Measurements from ENCODE around the gene MFAP3L.
"Not testable (repeated sequence)": the region's sequence is repeated elsewhere in the genome, so short reads cannot be mapped to it uniquely, and the experiment has no call there.

DNA sequence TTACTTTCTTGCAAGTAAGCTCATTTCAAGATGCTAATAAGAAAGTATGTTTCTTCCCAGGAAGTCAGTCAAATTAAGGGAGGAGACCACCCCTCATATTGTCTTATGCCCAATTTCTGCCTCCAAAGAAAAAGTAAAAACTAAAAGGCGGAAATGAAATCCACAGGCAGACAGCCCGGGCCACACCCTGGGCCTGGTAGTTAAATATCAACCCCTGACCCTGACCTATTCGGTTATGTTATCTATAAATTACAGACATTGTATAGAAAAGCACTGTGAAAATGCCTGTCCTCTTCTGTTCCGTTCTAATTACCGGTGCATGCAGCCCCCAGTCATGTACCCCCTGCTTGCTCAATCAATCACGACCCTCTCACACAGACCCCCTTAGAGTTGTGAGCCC lies 82.6 kb downstream of the MFAP3L start:
- not testable (repeated sequence) for TF ChIP-seq CTCF, POLR2AphosphoS5 (IDR thresholded peaks at IDR 0.05)
